IPS DF 6.9 (cell line): Measurements from ENCODE around the gene EIF3M.
"Not testable (repeated sequence)": the region's sequence is repeated elsewhere in the genome, so short reads cannot be mapped to it uniquely, and the experiment has no call there.

Experiments
- DNase-seq: peaks from one replicate; pipeline ENCODE4 v3.0.0-alpha.2; 2013; ENCODE audit warnings: low read depth, low spot score
- H3K27ac ChIP-seq: one replicate; pipeline ENCODE4 v1.5.1; 2013; ENCODE audit warnings: low read length, control low read depth
- H3K27me3 ChIP-seq: 2 replicates; pipeline ENCODE4 v1.6.1; 2013; ENCODE audit warnings: mild to moderate bottlenecking, low read length; ENCODE audit not compliant: control insufficient read depth, insufficient read depth
- H3K36me3 ChIP-seq: 2 replicates; pipeline ENCODE4 v1.6.1; 2013; ENCODE audit warnings: low read length; ENCODE audit not compliant: control insufficient read depth, insufficient read depth
- H3K4me1 ChIP-seq: 2 replicates; pipeline ENCODE4 v1.6.1; 2013; ENCODE audit warnings: low read length; ENCODE audit not compliant: control insufficient read depth, insufficient read depth
- H3K4me3 ChIP-seq: 2 replicates; pipeline ENCODE4 v1.5.1; 2013; ENCODE audit warnings: mild to moderate bottlenecking, low read length
- H3K9me3 ChIP-seq: 2 replicates; pipeline ENCODE4 v1.6.1; 2013; ENCODE audit warnings: low read length, inconsistent platforms; ENCODE audit not compliant: control insufficient read depth, insufficient read depth
- WGBS: extraction: QIAGEN DNeasy Blood & Tissue Kit; methylation state at CpG from one replicate; pipeline ENCODE4 v1.1.7; 2013; ENCODE audit warnings: mixed read lengths, missing lambda C conversion rate; ENCODE audit not compliant: insufficient read length, insufficient coverage; 5-methylcytosine and 5-hydroxymethylcytosine counted together

EIF3M gene

DNA sequence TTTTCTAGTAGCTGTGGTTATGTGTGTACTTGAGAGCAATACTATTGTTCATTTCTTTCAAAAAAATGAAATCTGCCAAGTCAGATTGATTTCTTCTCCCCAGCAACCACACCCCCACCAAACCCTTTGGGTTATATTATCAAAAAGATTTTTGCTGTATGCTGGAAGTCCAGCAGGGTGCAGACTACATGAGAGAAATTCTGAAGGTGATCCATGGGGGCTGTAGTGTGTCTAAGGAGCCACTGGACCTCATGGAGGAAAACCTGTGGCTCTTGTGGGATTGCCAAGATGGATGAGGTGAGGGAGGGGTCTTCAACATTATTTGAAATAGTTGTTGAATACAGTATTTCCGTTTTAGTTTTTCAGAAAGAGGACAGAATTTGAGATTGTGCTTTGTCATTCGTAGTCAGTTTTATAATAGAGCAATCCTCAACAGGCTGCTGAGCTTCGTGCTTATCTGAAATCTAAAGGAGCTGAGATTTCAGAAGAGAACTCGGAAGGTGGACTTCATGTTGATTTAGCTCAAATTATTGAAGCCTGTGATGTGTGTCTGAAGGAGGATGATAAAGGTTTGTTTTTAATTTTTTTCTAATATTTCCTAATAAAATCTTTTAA lies 3.1 kb downstream of the EIF3M start:
- no peak for DNase-seq
- H3K27me3 ChIP-seq: no peaks in the 10 kb centered on the region
- no peaks in the 10 kb centered on the region for H3K4me1 ChIP-seq
- no CpG with 5 or more reads among the region's 4 CpGs for WGBS
- no peak overlapping the region for H3K4me3 ChIP-seq
- peaks cover 11% of the 10 kb centered on the region; the same call in 1 of the 2 replicates for H3K36me3 ChIP-seq
- H3K9me3 ChIP-seq: no peaks in the 10 kb centered on the region
- no peak overlapping the region for H3K27ac ChIP-seq

GRCh38 chr11:32594272-32594671 lies 10.6 kb downstream of the EIF3M start:
- H3K27me3 ChIP-seq: no peaks in the 10 kb centered on the region
- H3K9me3 ChIP-seq: no peaks in the 10 kb centered on the region
- H3K27ac ChIP-seq: no peak overlapping the region
- H3K4me3 ChIP-seq: no peak overlapping the region
- H3K4me1 ChIP-seq: no peaks in the 10 kb centered on the region
- peaks cover 35% of the 10 kb centered on the region; the same call in 1 of the 2 replicates for H3K36me3 ChIP-seq
- no peak for DNase-seq

GRCh38 chr11:32596114-32596513 lies 12.5 kb downstream of the EIF3M start:
- H3K36me3 ChIP-seq: peaks cover 26% of the 10 kb centered on the region; the same call in 1 of the 2 replicates
- not testable (repeated sequence) for H3K27ac ChIP-seq, H3K9me3 ChIP-seq, DNase-seq, H3K4me3 ChIP-seq, H3K4me1 ChIP-seq, H3K27me3 ChIP-seq
- WGBS: no CpG with 5 or more reads among the region's 14 CpGs

DNA sequence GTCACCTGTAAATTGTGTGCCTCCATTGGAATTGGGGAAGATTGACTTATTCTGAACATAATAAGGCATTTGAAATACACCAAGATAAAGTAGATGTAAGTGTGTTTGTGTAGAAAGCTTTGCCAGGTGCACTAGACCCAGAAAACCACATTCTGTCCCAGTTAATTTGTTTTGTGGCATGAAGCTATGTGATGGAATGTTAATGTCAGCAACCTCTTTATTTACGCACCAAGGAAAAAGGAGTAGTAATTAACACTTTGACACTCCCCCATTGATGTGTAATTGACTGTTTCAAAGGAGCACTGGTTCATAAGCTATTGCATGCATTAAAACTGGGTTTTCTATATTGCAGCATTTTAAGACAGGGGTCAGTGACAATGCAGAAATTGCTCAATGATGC lies 14.3 kb downstream of the EIF3M start:
- peaks cover 14% of the 10 kb centered on the region; the same call in 1 of the 2 replicates for H3K36me3 ChIP-seq
- no peaks in the 10 kb centered on the region for H3K9me3 ChIP-seq
- H3K4me3 ChIP-seq: no peak overlapping the region
- DNase-seq: no peak
- H3K27me3 ChIP-seq: no peaks in the 10 kb centered on the region
- WGBS: no CpG with 5 or more reads among the region's 1 CpG
- H3K4me1 ChIP-seq: no peaks in the 10 kb centered on the region
- no peak overlapping the region for H3K27ac ChIP-seq

- no peak for DNase-seq
- Histone ChIP-seq H3K27ac (no peak overlapping the region), H3K9me3 (no peaks in the 10 kb centered on the region), H3K4me1 (no peaks in the 10 kb centered on the region), H3K36me3 (no peaks in the 10 kb centered on the region; the same call in 1 of the 2 replicates), H3K4me3 (no peak overlapping the region), H3K27me3 (no peaks in the 10 kb centered on the region)
- no CpG with 5 or more reads among the region's 4 CpGs for WGBS
Observed at GRCh38 chr11:32602657-32603415, 19.2 kb downstream of the EIF3M start.

- Histone ChIP-seq H3K27ac (no peak overlapping the region), H3K27me3 (no peaks in the 10 kb centered on the region), H3K36me3 (no peaks in the 10 kb centered on the region; the same call in 1 of the 2 replicates), H3K4me3 (no peak overlapping the region), H3K4me1 (no peaks in the 10 kb centered on the region), H3K9me3 (no peaks in the 10 kb centered on the region)
- no peak for DNase-seq
Observed at GRCh38 chr11:32606220-32606619, 22.6 kb downstream of the EIF3M start.

DNA sequence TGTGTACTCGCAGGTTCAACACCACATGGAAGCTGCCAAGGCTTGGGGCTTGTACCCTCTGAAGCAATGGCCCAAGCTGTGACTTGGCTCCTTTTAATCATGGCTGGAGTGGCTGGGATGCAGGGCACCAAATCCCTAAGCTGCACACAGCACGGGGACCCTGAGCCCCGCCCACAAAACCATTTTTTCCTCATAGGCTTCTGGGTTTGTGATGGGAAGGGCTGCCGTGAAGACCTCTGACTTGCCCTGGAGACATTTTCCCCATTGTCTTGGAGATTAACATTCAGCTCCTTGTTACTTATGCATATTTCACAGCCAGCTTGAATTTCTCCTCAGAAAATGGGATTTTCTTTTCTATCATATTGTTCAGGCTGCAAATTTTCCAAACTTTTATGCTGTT lies 25.2 kb downstream of the EIF3M start:
- not testable (repeated sequence) for H3K4me1 ChIP-seq, H3K4me3 ChIP-seq, H3K27ac ChIP-seq, H3K36me3 ChIP-seq, H3K27me3 ChIP-seq, H3K9me3 ChIP-seq, DNase-seq
- no CpG with 5 or more reads among the region's 4 CpGs for WGBS

DNA sequence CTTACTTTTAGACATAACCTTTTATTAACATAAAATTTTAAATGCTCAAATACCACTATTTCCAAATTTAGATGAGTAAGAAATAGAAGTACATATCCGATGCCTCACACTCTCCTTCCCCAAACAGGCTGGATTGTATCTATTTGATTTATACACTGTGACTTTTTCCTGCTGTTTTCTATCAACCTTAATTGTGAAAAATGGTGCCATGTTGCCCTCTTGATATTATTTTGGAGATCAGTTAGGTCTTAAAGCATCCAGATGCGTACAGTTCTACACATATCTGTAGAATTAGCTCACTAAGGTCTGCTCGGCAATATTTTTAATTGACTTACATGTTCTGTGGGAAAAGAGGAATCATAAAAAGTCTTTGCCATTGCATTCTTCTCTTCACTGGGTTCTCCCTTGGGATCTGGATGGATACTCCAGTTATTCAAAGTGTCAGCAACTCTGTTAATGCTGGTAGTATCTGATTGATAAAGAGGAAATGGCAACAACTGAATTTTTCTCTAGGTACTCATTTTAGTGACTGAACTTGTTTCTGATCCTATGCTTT lies 27.2 kb downstream of the EIF3M start:
- no peak for DNase-seq
- Histone ChIP-seq H3K4me3 (no peak overlapping the region), H3K9me3 (no peaks in the 10 kb centered on the region), H3K36me3 (no peaks in the 10 kb centered on the region), H3K4me1 (no peaks in the 10 kb centered on the region), H3K27ac (no peak overlapping the region), H3K27me3 (no peaks in the 10 kb centered on the region)
- no CpG with 5 or more reads among the region's 3 CpGs for WGBS

- no peaks in the 10 kb centered on the region for H3K27me3 ChIP-seq
- no CpG with 5 or more reads among the region's 4 CpGs for WGBS
- no peaks in the 10 kb centered on the region for H3K9me3 ChIP-seq
- no peaks in the 10 kb centered on the region for H3K4me1 ChIP-seq
- H3K36me3 ChIP-seq: no peaks in the 10 kb centered on the region
- H3K4me3 ChIP-seq: no peak overlapping the region
- no peak for DNase-seq
- H3K27ac ChIP-seq: no peak overlapping the region
Observed at GRCh38 chr11:32613500-32614151, 30.0 kb downstream of the EIF3M start.

GRCh38 chr11:32615422-32615821 lies 31.8 kb downstream of the EIF3M start:
- H3K9me3 ChIP-seq: no peaks in the 10 kb centered on the region
- no peaks in the 10 kb centered on the region for H3K4me1 ChIP-seq
- H3K4me3 ChIP-seq: no peak overlapping the region
- no peaks in the 10 kb centered on the region for H3K36me3 ChIP-seq
- DNase-seq: no peak
- no peaks in the 10 kb centered on the region for H3K27me3 ChIP-seq
- H3K27ac ChIP-seq: no peak overlapping the region
